H9 (cell line): ENCODE measurements around the gene IQSEC1. TPM values are rescaled to one million over a fixed set of nuclear protein-coding genes. Genes with fewer than 3 reads are reported as not detected.

Experiments
- DNase-seq: peaks from one replicate; pipeline ENCODE4 v3.0.0-alpha.2; 2017
- H2AFZ ChIP-seq: one replicate; pipeline ENCODE4 v1.6.1; 2013; ENCODE audit warnings: mild to moderate bottlenecking, low read length, control low read depth, moderate library complexity
- H2AK5ac ChIP-seq: 2 replicates; pipeline ENCODE4 v1.6.1; 2013; ENCODE audit warnings: low read length, control low read depth, mixed read lengths; ENCODE audit not compliant: insufficient read length
- H2BK120ac ChIP-seq: one replicate; pipeline ENCODE4 v1.6.1; 2013; ENCODE audit warnings: low read depth, mild to moderate bottlenecking, low read length, control low read depth, inconsistent platforms; ENCODE audit not compliant: poor library complexity, severe bottlenecking
- H2BK12ac ChIP-seq: 2 replicates; pipeline ENCODE4 v1.6.1; 2013; ENCODE audit warnings: low read length, control low read depth, mixed read lengths, low read depth; ENCODE audit not compliant: insufficient read length
- H2BK15ac ChIP-seq: 2 replicates; pipeline ENCODE4 v1.6.1; 2013; ENCODE audit warnings: low read depth, low read length, control low read depth
- H2BK20ac ChIP-seq: one replicate; pipeline ENCODE4 v1.6.1; 2013; ENCODE audit warnings: low read depth, mild to moderate bottlenecking, low read length, control low read depth, inconsistent platforms; ENCODE audit not compliant: poor library complexity, severe bottlenecking
- H2BK5ac ChIP-seq: 2 replicates; pipeline ENCODE4 v1.6.1; 2013; ENCODE audit warnings: low read length, control low read depth, mixed read lengths; ENCODE audit not compliant: insufficient read length
- H3K14ac ChIP-seq: 2 replicates; pipeline ENCODE4 v1.6.1; 2013; ENCODE audit warnings: low read length, control low read depth; ENCODE audit not compliant: insufficient read depth
- H3K18ac ChIP-seq: 2 replicates; pipeline ENCODE4 v1.6.1; 2013; ENCODE audit warnings: low read depth, mild to moderate bottlenecking, mixed read lengths, low read length, control low read depth; ENCODE audit not compliant: insufficient read length
- H3K23ac ChIP-seq: 2 replicates; pipeline ENCODE4 v1.6.1; 2013; ENCODE audit warnings: low read length, control low read depth, mixed read lengths, low read depth; ENCODE audit not compliant: insufficient read length
- H3K23me2 ChIP-seq: 2 replicates; pipeline ENCODE4 v1.6.1; 2013; ENCODE audit warnings: low read depth, mild to moderate bottlenecking, mixed read lengths, low read length, control low read depth; ENCODE audit not compliant: insufficient read length, poor library complexity, severe bottlenecking
- H3K27ac ChIP-seq: 2 replicates; pipeline ENCODE4 v1.5.1; 2013; ENCODE audit warnings: low read length, control low read depth, mixed read lengths, low read depth; ENCODE audit not compliant: insufficient read length
- H3K27me3 ChIP-seq: 2 replicates; pipeline ENCODE4 v1.6.1; 2013; ENCODE audit warnings: low read length, control low read depth, inconsistent platforms; ENCODE audit not compliant: insufficient read depth
- H3K4ac ChIP-seq: 2 replicates; pipeline ENCODE4 v1.6.1; 2013; ENCODE audit warnings: low read depth, mild to moderate bottlenecking, control low read depth, inconsistent platforms, low read length, moderate library complexity
- H3K4me1 ChIP-seq: 2 replicates; pipeline ENCODE4 v1.6.1; 2013; ENCODE audit warnings: low read length, control low read depth, inconsistent platforms; ENCODE audit not compliant: insufficient read depth
- H3K4me2 ChIP-seq: 2 replicates; pipeline ENCODE4 v1.6.1; 2013; ENCODE audit warnings: low read length, control low read depth, mixed read lengths; ENCODE audit not compliant: insufficient read length, insufficient read depth
- H3K56ac ChIP-seq: 2 replicates; pipeline ENCODE4 v1.6.1; 2013; ENCODE audit warnings: low read depth, mild to moderate bottlenecking, mixed read lengths, low read length, control low read depth; ENCODE audit not compliant: insufficient read length
- H3K79me1 ChIP-seq: 2 replicates; pipeline ENCODE4 v1.6.1; 2013; ENCODE audit warnings: low read depth, mild to moderate bottlenecking, moderate library complexity, low read length, control low read depth, inconsistent platforms; ENCODE audit not compliant: insufficient read depth, poor library complexity, severe bottlenecking
- H3K79me2 ChIP-seq: 2 replicates; pipeline ENCODE4 v1.6.1; 2013; ENCODE audit warnings: low read length, control low read depth, inconsistent platforms; ENCODE audit not compliant: insufficient read depth
- H3K9ac ChIP-seq: 2 replicates; pipeline ENCODE4 v1.6.1; 2013; ENCODE audit warnings: low read length, control low read depth, mixed read lengths; ENCODE audit not compliant: insufficient read length; ENCODE audit errors: extremely low read depth
- H3K9me3 ChIP-seq: one replicate; pipeline ENCODE4 v1.6.1; 2013; ENCODE audit warnings: low read depth, low read length, inconsistent platforms; ENCODE audit not compliant: control insufficient read depth
- H3T11ph ChIP-seq: one replicate; pipeline ENCODE4 v1.6.1; 2013; ENCODE audit warnings: mild to moderate bottlenecking, low read length, control low read depth, inconsistent platforms
- H4K20me1 ChIP-seq: one replicate; pipeline ENCODE4 v1.6.1; 2013; ENCODE audit not compliant: control insufficient read depth, insufficient read length, insufficient read depth
- H4K5ac ChIP-seq: 2 replicates; pipeline ENCODE4 v1.6.1; 2013; ENCODE audit warnings: low read depth, mild to moderate bottlenecking, mixed read lengths, low read length, control low read depth; ENCODE audit not compliant: insufficient read length
- H4K8ac ChIP-seq: replicated peaks from 2 replicates; pipeline ENCODE4 v1.6.1; 2013; ENCODE audit warnings: low read length, control low read depth, mixed read lengths, low read depth; ENCODE audit not compliant: insufficient read length
- H4K91ac ChIP-seq: 2 replicates; pipeline ENCODE4 v1.6.1; 2013; ENCODE audit warnings: low read depth, mild to moderate bottlenecking, moderate library complexity, mixed read lengths, low read length, control low read depth; ENCODE audit not compliant: insufficient read length
- H3K27ac Mint-ChIP-seq, 3 experiments: 2 replicates in 2 of 3; 3 replicates in 1 of 3; pipeline ENCODE4 v1.8.0; 2020 to 2021; ENCODE audit warnings: mixed read lengths in 3 of 3, mild to moderate bottlenecking in 1 of 3, moderate library complexity in 1 of 3
- H3K27me3 Mint-ChIP-seq: 2 replicates; pipeline ENCODE4 v1.8.0; 2021; ENCODE audit warnings: low read depth, mild to moderate bottlenecking, moderate library complexity, mixed read lengths
- H3K36me3 Mint-ChIP-seq, 3 experiments: 2 replicates in 2 of 3; 3 replicates in 1 of 3; pipeline ENCODE4 v1.8.0; 2020 to 2021; ENCODE audit warnings: low read depth in 3 of 3, mixed read lengths in 3 of 3; ENCODE audit not compliant: insufficient read depth in 1 of 3
- H3K4me1 Mint-ChIP-seq, 2 experiments: 2 replicates each; pipeline ENCODE4 v1.8.0; 2020; ENCODE audit warnings: mixed read lengths in 2 of 2
- H3K4me3 Mint-ChIP-seq, 2 experiments: 2 replicates in 1 of 2; 3 replicates in 1 of 2; pipeline ENCODE4 v1.8.0; 2020 to 2021; ENCODE audit warnings: mild to moderate bottlenecking in 2 of 2, mixed read lengths in 2 of 2, moderate library complexity in 1 of 2
- H3K9me3 Mint-ChIP-seq, 2 experiments: 2 replicates in 1 of 2; 3 replicates in 1 of 2; pipeline ENCODE4 v1.8.0; 2020; ENCODE audit warnings: mild to moderate bottlenecking in 2 of 2, mixed read lengths in 2 of 2, moderate library complexity in 1 of 2
- CTCF ChIP-seq: fragments of 200-600 bp; sonication (generic); conservative IDR thresholded peaks from 3 replicates; pipeline ENCODE4 v1.8.0; 2021; ENCODE audit warnings: antibody characterized with exemption, mild to moderate bottlenecking
- WGBS: extraction: QIAGEN DNeasy Blood & Tissue Kit; methylation state at CpG from one replicate; pipeline ENCODE4 v1.1.7; 2013; ENCODE audit warnings: missing lambda C conversion rate, low lambda C conversion rate, mixed read lengths; ENCODE audit not compliant: insufficient read length; ENCODE audit errors: extremely low coverage; 5-methylcytosine and 5-hydroxymethylcytosine counted together
- total RNA-seq: library from RNA; stranded (reverse); gene quantifications from 2 replicates; pipeline ENCODE4 v1.2.1, GENCODE V29; 2021

IQSEC1 gene
- total RNA-seq, 1 experiment from 2014 or later = 19.1 TPM

GRCh38 chr3:13013566-13013965 lies 59.7 kb downstream of the IQSEC1 start:
- Histone ChIP-seq H3K9me3 (no peaks in the 10 kb centered on the region), H2AK5ac (no peak overlapping the region), H3T11ph (no peak overlapping the region), H3K4me2 (no peak overlapping the region), H3K56ac (no peak overlapping the region), H4K8ac (no peak overlapping the region), H3K79me2 (no peaks in the 10 kb centered on the region), H2AFZ (no peak overlapping the region), H3K27ac (no peak overlapping the region), H2BK15ac (no peak overlapping the region), H4K20me1 (no peaks in the 10 kb centered on the region), H2BK120ac (no peak overlapping the region), H4K91ac (no peak overlapping the region), H2BK20ac (no peak overlapping the region), H3K23me2 (no peaks in the 10 kb centered on the region), H3K4me1 (peaks cover 3% of the 10 kb centered on the region; the same call in 1 of the 2 replicates), H4K5ac (no peak overlapping the region), H3K14ac (no peak overlapping the region), H3K23ac (no peak overlapping the region), H3K27me3 (no peaks in the 10 kb centered on the region), H3K9ac (no peak overlapping the region), H3K4ac (no peak overlapping the region), H2BK5ac (no peak overlapping the region), H3K18ac (no peak overlapping the region), H2BK12ac (no peak overlapping the region), H3K79me1 (no peaks in the 10 kb centered on the region)
- TF ChIP-seq CTCF = no peak
- no peak overlapping the region for H3K27ac Mint-ChIP-seq
- no peaks in the 10 kb centered on the region for H3K9me3 Mint-ChIP-seq
- H3K4me3 Mint-ChIP-seq = no peak overlapping the region
- H3K27me3 Mint-ChIP-seq = peaks cover 3% of the 10 kb centered on the region
- no CpG with 5 or more reads among the region's 3 CpGs for WGBS
- no peak for DNase-seq
- H3K36me3 Mint-ChIP-seq = no peaks in the 10 kb centered on the region
- H3K4me1 Mint-ChIP-seq = peaks cover 33 to 44% of the 10 kb centered on the region in 2 experiments
